H1 (cell line): Measurements from ENCODE around the gene TRAPPC11. TPM values are rescaled to one million over a fixed set of nuclear protein-coding genes. Genes with fewer than 3 reads are reported as not detected.

Source experiments
- CTCF ChIA-PET: fragments of 300-600 bp; sonication (Branson Sonifier 250); formaldehyde crosslinking; loops from one replicate; lab custom pipeline; 2021; ENCODE audit not compliant: partially characterized antibody; lab: Charles Lee
- POLR2A ChIA-PET: fragments of 300-600 bp; sonication (Branson Sonifier 250); formaldehyde crosslinking; loops from one replicate; lab custom pipeline; 2021; ENCODE audit warnings: inconsistent platforms; ENCODE audit not compliant: partially characterized antibody; lab: Charles Lee
- DNase-seq, 2 experiments: peaks; one replicate each; pipeline versions ENCODE4 v3.0.0 to v3.0.0-alpha.2; 2010 to 2022; ENCODE audit warnings: low spot score in 2 of 2, low read depth in 1 of 2, mixed read lengths in 1 of 2
- FAIRE-seq: peaks from 2 replicates; lab custom pipeline; 2011; peaks lifted over from hg19 to GRCh38; lab: Jason Lieb, UNC
- H2AFZ ChIP-seq: 2 replicates; pipeline ENCODE4 v1.8.1; 2012; ENCODE audit warnings: low read length, inconsistent platforms
- H2AK5ac ChIP-seq: 2 replicates; pipeline ENCODE4 v1.6.1; 2013; ENCODE audit warnings: low read depth, low read length
- H2BK120ac ChIP-seq: replicated peaks from 2 replicates; pipeline ENCODE3; 2013; ENCODE audit warnings: low read depth, low read length, inconsistent platforms
- H2BK12ac ChIP-seq: 2 replicates; pipeline ENCODE4 v1.6.1; 2013; ENCODE audit warnings: low read depth, low read length
- H2BK15ac ChIP-seq: 2 replicates; pipeline ENCODE4 v1.6.1; 2013; ENCODE audit warnings: low read length
- H2BK20ac ChIP-seq: 2 replicates; pipeline ENCODE4 v1.6.1; 2013; ENCODE audit warnings: low read length
- H2BK5ac ChIP-seq: 2 replicates; pipeline ENCODE4 v1.6.1; 2013; ENCODE audit warnings: low read depth, low read length
- H3K14ac ChIP-seq: 2 replicates; pipeline ENCODE4 v1.6.1; 2013; ENCODE audit warnings: inconsistent platforms; ENCODE audit not compliant: insufficient read length
- H3K18ac ChIP-seq: 2 replicates; pipeline ENCODE4 v1.6.1; 2013; ENCODE audit warnings: low read length; ENCODE audit errors: extremely low read depth
- H3K23ac ChIP-seq: 2 replicates; pipeline ENCODE4 v1.6.1; 2013; ENCODE audit warnings: inconsistent platforms; ENCODE audit not compliant: insufficient read length
- H3K23me2 ChIP-seq: 2 replicates; pipeline ENCODE4 v1.6.1; 2013; ENCODE audit warnings: low read depth, low read length
- H3K27ac ChIP-seq: 2 replicates; pipeline ENCODE4 v1.6.1; 2011; ENCODE audit warnings: low read depth, low read length, inconsistent platforms
- H3K27me3 ChIP-seq, 4 experiments: replicated peaks in 1 of 4; 1 replicate in 1 of 4; 2 replicates in 3 of 4; pipeline versions ENCODE4 v1.6.1 to v1.8.1; 2011 to 2013; ENCODE audit warnings: low read length in 3 of 4, mild to moderate bottlenecking in 3 of 4, inconsistent platforms in 2 of 4, mixed read lengths in 2 of 4, moderate library complexity in 1 of 4; ENCODE audit not compliant: control insufficient read depth in 3 of 4, insufficient read depth in 3 of 4; ENCODE audit errors: extremely low read depth in 1 of 4
- H3K36me3 ChIP-seq, 4 experiments: 2 replicates each; pipeline versions ENCODE4 v1.6.1 to v1.8.1; 2011 to 2013; ENCODE audit warnings: mild to moderate bottlenecking in 4 of 4, low read length in 3 of 4, moderate library complexity in 2 of 4, control low read depth in 1 of 4, inconsistent platforms in 1 of 4; ENCODE audit not compliant: insufficient read depth in 4 of 4, control insufficient read depth in 2 of 4
- H3K4ac ChIP-seq: replicated peaks from 2 replicates; pipeline ENCODE3; 2013; ENCODE audit warnings: low read length, low read depth, mixed read lengths, inconsistent platforms; ENCODE audit not compliant: insufficient read length
- H3K4me1 ChIP-seq, 4 experiments: replicated peaks in 1 of 4; 1 replicate in 1 of 4; 2 replicates in 3 of 4; pipeline versions ENCODE4 v1.6.1 to v1.8.1; 2011 to 2013; ENCODE audit warnings: low read length in 3 of 4, inconsistent platforms in 2 of 4, mixed read lengths in 1 of 4; ENCODE audit not compliant: insufficient read depth in 4 of 4, control insufficient read depth in 3 of 4
- H3K4me2 ChIP-seq, 2 experiments: 2 replicates each; pipeline versions ENCODE4 v1.6.1 to v1.8.1; 2011 to 2013; ENCODE audit warnings: low read depth in 2 of 2, low read length in 2 of 2, control low read depth in 1 of 2, inconsistent platforms in 1 of 2, mild to moderate bottlenecking in 1 of 2; ENCODE audit not compliant: insufficient read depth in 1 of 2
- H3K4me3 ChIP-seq, 4 experiments: fragments of 200-600, 300-600 bp in 1 of 4; sonication (generic), shearing (Covaris generic), sonication (Bioruptor Twin) in 1 of 4; 2 replicates each; pipeline versions ENCODE4 v1.5.1 to v1.8.1; 2011 to 2016; ENCODE audit warnings: low read length in 4 of 4, low read depth in 3 of 4, control low read depth in 2 of 4, inconsistent platforms in 2 of 4, mild to moderate bottlenecking in 2 of 4, mixed read lengths in 1 of 4, moderate library complexity in 1 of 4; ENCODE audit not compliant: insufficient read depth in 2 of 4; ENCODE audit errors: extremely low read depth in 1 of 4
- H3K56ac ChIP-seq: replicated peaks from 2 replicates; pipeline ENCODE3; 2013; ENCODE audit warnings: low read depth, mild to moderate bottlenecking, mixed read lengths, low read length, inconsistent platforms; ENCODE audit not compliant: insufficient read length
- H3K79me1 ChIP-seq: 2 replicates; pipeline ENCODE4 v1.6.1; 2013; ENCODE audit warnings: low read depth, low read length, control low read depth
- H3K79me2 ChIP-seq, 2 experiments: 2 replicates each; pipeline versions ENCODE4 v1.6.1 to v1.8.1; 2012 to 2013; ENCODE audit warnings: low read length in 2 of 2, mild to moderate bottlenecking in 2 of 2, inconsistent platforms in 1 of 2; ENCODE audit not compliant: insufficient read depth in 2 of 2, control insufficient read depth in 1 of 2
- H3K9ac ChIP-seq, 4 experiments: replicated peaks in 1 of 4; 1 replicate in 1 of 4; 2 replicates in 3 of 4; pipeline versions ENCODE4 v1.6.1 to v1.8.1; 2011 to 2013; ENCODE audit warnings: low read depth in 3 of 4, low read length in 3 of 4, control low read depth in 2 of 4, mild to moderate bottlenecking in 2 of 4, moderate library complexity in 2 of 4, inconsistent platforms in 1 of 4; ENCODE audit errors: extremely low read depth in 1 of 4
- H3K9me3 ChIP-seq, 2 experiments: 2 replicates each; pipeline versions ENCODE4 v1.6.1 to v1.8.1; 2012 to 2013; ENCODE audit warnings: mild to moderate bottlenecking in 2 of 2, moderate library complexity in 2 of 2, control low read depth in 1 of 2, inconsistent platforms in 1 of 2, low read depth in 1 of 2, low read length in 1 of 2, mixed read lengths in 1 of 2; ENCODE audit not compliant: insufficient read depth in 2 of 2
- H4K20me1 ChIP-seq, 2 experiments: replicated peaks in 1 of 2; 2 replicates each; pipeline versions ENCODE3 to v1.8.1; 2011 to 2013; ENCODE audit warnings: inconsistent platforms in 2 of 2, low read length in 2 of 2, mild to moderate bottlenecking in 1 of 2; ENCODE audit not compliant: insufficient read depth in 2 of 2, control insufficient read depth in 1 of 2
- H4K5ac ChIP-seq: 2 replicates; pipeline ENCODE4 v1.6.1; 2013; ENCODE audit warnings: low read length, low read depth, mixed read lengths, inconsistent platforms; ENCODE audit not compliant: insufficient read length
- H4K8ac ChIP-seq: 2 replicates; pipeline ENCODE4 v1.8.0; 2013; ENCODE audit warnings: mild to moderate bottlenecking, moderate library complexity, low read length, inconsistent platforms; ENCODE audit not compliant: insufficient read depth; ENCODE audit errors: extremely low read depth
- H4K91ac ChIP-seq: replicated peaks from 2 replicates; pipeline ENCODE3; 2013; ENCODE audit warnings: low read length, mixed read lengths, inconsistent platforms; ENCODE audit not compliant: insufficient read length
- BACH1 ChIP-seq: IDR thresholded peaks from 2 replicates; pipeline ENCODE4 v1.6.1; 2012; ENCODE audit warnings: low read length, improper control_type of control experiment
- CHD1 ChIP-seq: IDR thresholded peaks from 2 replicates; pipeline ENCODE4 v1.6.1; 2012; ENCODE audit warnings: low read depth, low read length, improper control_type of control experiment
- GTF2F1 ChIP-seq: IDR thresholded peaks from 2 replicates; pipeline ENCODE4 v1.6.1; 2012; ENCODE audit warnings: low read depth, low read length, improper control_type of control experiment, borderline replicate concordance
- HDAC6 ChIP-seq: IDR thresholded peaks from one replicate; pipeline ENCODE4 v1.7.1; 2012; ENCODE audit warnings: low read depth, mild to moderate bottlenecking, inconsistent platforms, low read length, moderate library complexity
- JUND ChIP-seq: IDR thresholded peaks from 2 replicates; pipeline ENCODE4 v1.6.1; 2011; ENCODE audit warnings: mild to moderate bottlenecking, improper control_type of control experiment, low read length
- KDM5A ChIP-seq: fragments of 200-600 bp; IDR thresholded peaks from 2 replicates; pipeline ENCODE4 v1.7.1; 2012; ENCODE audit warnings: mild to moderate bottlenecking, low read length, inconsistent platforms, mixed read lengths
- NRF1 ChIP-seq: IDR thresholded peaks from 2 replicates; pipeline ENCODE4 v1.6.1; 2011; ENCODE audit warnings: mild to moderate bottlenecking, low read depth, low read length, improper control_type of control experiment
- SIX5 ChIP-seq: IDR thresholded peaks from 2 replicates; pipeline ENCODE4 v1.6.1; 2011; ENCODE audit warnings: mild to moderate bottlenecking, low read depth, low read length
- WGBS, 2 experiments: shearing (Covaris generic) in 1 of 2; methylation state at CpG; one replicate each; pipeline versions ENCODE4 v1.1.6 to v1.1.7; 2013 to 2015; ENCODE audit warnings: low lambda C conversion rate in 2 of 2, mixed read lengths in 2 of 2, inconsistent platforms in 1 of 2, low coverage in 1 of 2, missing lambda C conversion rate in 1 of 2; ENCODE audit not compliant: insufficient replicate concordance in 2 of 2, insufficient coverage in 1 of 2, insufficient read length in 1 of 2; ENCODE audit errors: extremely low coverage in 1 of 2, missing lambda C conversion rate in 1 of 2; 5-methylcytosine and 5-hydroxymethylcytosine counted together
- polyA plus RNA-seq, 7 experiments: library from polyadenylated mRNA; depleted of rRNA in 3 of 7; stranded (reverse) in 5 of 7; unstranded in 2 of 7; fragments of >200 nt in 5 of 7; fragments of 200-250 nt in 2 of 7; gene quantifications; 1 replicate in 5 of 7; 2 replicates in 1 of 7; 4 replicates in 1 of 7; pipeline versions ENCODE4 v1.2.1 to v1.2.3, GENCODE V29; 2011 to 2013; ENCODE audit warnings: missing spikeins in 2 of 7, mixed read lengths in 2 of 7
- total RNA-seq: library from RNA; stranded (reverse); fragmentation: NEBNext Ultra II Directional; extraction: Animal tissue kit (Norgen Biotek cat#: 25700); gene quantifications from 2 replicates; pipeline ENCODE4 v1.2.1, GENCODE V29; 2021

Gene TRAPPC11
- total and polyA plus RNA-seq, 2 of the 8 experiments (the other 6 are each of a cell fraction or from before 2014, with no cell fraction given): 19.2 to 25.9 TPM

GRCh38 chr4:183637461-183637860, 21.6 kb upstream of the TRAPPC11 start:
- Histone ChIP-seq H3K36me3 (peaks cover 0 to 3% (median 0%) of the 10 kb centered on the region in 4 experiments; a peak in 3 of 8 replicates), H2BK12ac (no peak overlapping the region), H3K79me1 (no peaks in the 10 kb centered on the region), H3K4me2 (no peak overlapping the region), H3K9me3 (no peaks in the 10 kb centered on the region), H3K27me3 (no peaks in the 10 kb centered on the region), H2AK5ac (no peak overlapping the region), H3K4ac (no peak overlapping the region), H3K23me2 (no peaks in the 10 kb centered on the region), H3K27ac (no peak overlapping the region), H4K8ac (no peak overlapping the region), H3K79me2 (no peaks in the 10 kb centered on the region), H3K56ac (no peak overlapping the region), H4K91ac (no peak overlapping the region), H2AFZ (no peak overlapping the region), H3K18ac (no peak overlapping the region), H3K23ac (no peak overlapping the region), H2BK15ac (no peak overlapping the region), H4K5ac (no peak overlapping the region), H3K4me1 (peaks cover 2 to 9% (median 5%) of the 10 kb centered on the region in 4 experiments; a peak in 6 of 7 replicates), H3K14ac (no peak overlapping the region), H2BK20ac (no peak overlapping the region), H3K4me3 (no peak overlapping the region), H3K9ac (no peak overlapping the region), H2BK5ac (no peak overlapping the region), H2BK120ac (no peak overlapping the region), H4K20me1 (no peaks in the 10 kb centered on the region)
- no peak for TF ChIP-seq KDM5A
- TF ChIP-seq JUND: no peak
- no peak for TF ChIP-seq NRF1
- no peak for TF ChIP-seq SIX5
- no peak for TF ChIP-seq CHD1
- no peak for TF ChIP-seq BACH1
- no peak for TF ChIP-seq GTF2F1
- no peak for TF ChIP-seq HDAC6
- DNase-seq (no peak), FAIRE-seq (no peak)
- ChIA-PET POLR2A (no interaction called here), CTCF (interaction anchor here (1.1 to 1.7 kb wide), 3 partner anchors 12 to 167 kb away, joined by 3 to 5 read pairs (median 4); no protein-coding TSS in a partner anchor)
- WGBS, 2 experiments: 90% methylated on average over 3 of the region's 3 CpGs; no CpG with 5 or more reads in 1 of the 2 experiments
